K562 (cell line): Measurements from ENCODE around the gene WASHC4. TPM values are rescaled to one million over a fixed set of nuclear protein-coding genes. Genes with fewer than 3 reads are reported as not detected.

ENCODE experiments used
- ARID3B ChIP-seq: fragments of 250-450 bp; sonication (Bioruptor Pico); IDR thresholded peaks from 2 replicates; pipeline ENCODE4 v1.4.0; 2020; ENCODE audit warnings: borderline replicate concordance
- CREBBP ChIP-seq: IDR thresholded peaks from one replicate; pipeline ENCODE4 v1.6.1; 2012; ENCODE audit warnings: low read depth, mild to moderate bottlenecking, control low read depth, inconsistent platforms, low read length
- EGR1 ChIP-seq: fragments of 450-650 bp; conservative IDR thresholded peaks from 2 replicates; pipeline ENCODE4 v1.6.1; 2017; ENCODE audit warnings: mild to moderate bottlenecking
- FOS ChIP-seq: IDR thresholded peaks from 3 replicates; pipeline ENCODE4 v1.6.1; 2011; ENCODE audit not compliant: insufficient read length; ENCODE audit errors: extremely low read depth
- GATAD2A ChIP-seq: fragments of 450-650 bp; IDR thresholded peaks from 2 replicates; pipeline ENCODE4 v1.6.1; 2017
- POLR2AphosphoS2 ChIP-seq: IDR thresholded peaks from 2 replicates; pipeline ENCODE4 v1.6.1; 2012; ENCODE audit warnings: low read length, improper control_type of control experiment
- PTTG1 ChIP-seq: fragments of 450-650 bp; IDR thresholded peaks from 2 replicates; pipeline ENCODE4 v1.6.1; 2016; ENCODE audit warnings: low read depth, mild to moderate bottlenecking, missing genetic modification characterization, missing compliant biosample characterization
- SMARCB1 ChIP-seq: IDR thresholded peaks from 2 replicates; pipeline ENCODE4 v1.6.1; 2011; ENCODE audit warnings: improper control_type of control experiment, low read depth; ENCODE audit not compliant: insufficient read length
- SNRNP70 ChIP-seq: fragments of 200-400 bp; formaldehyde crosslinking; optimal IDR thresholded peaks from 2 replicates; pipeline ENCODE3; 2017; ENCODE audit warnings: low read depth, low read length
- SUPT5H ChIP-seq: fragments of 450-650 bp; IDR thresholded peaks from 2 replicates; pipeline ENCODE4 v1.6.1; 2016
- TAF7 ChIP-seq: fragments of 450-650 bp; IDR thresholded peaks from 2 replicates; pipeline ENCODE4 v1.6.1; 2016; ENCODE audit warnings: missing genetic modification characterization, missing compliant biosample characterization
- TRIM24 ChIP-seq, 2 experiments: fragments of 450-650 bp; IDR thresholded peaks; 2 replicates each; pipeline ENCODE4 v1.6.1; 2016
- ZBTB2 ChIP-seq: fragments of 450-650 bp; IDR thresholded peaks from 2 replicates; pipeline ENCODE4 v1.6.1; 2016; ENCODE audit warnings: antibody characterized with exemption
- ZBTB7A ChIP-seq: IDR thresholded peaks from 2 replicates; pipeline ENCODE4 v1.6.1; 2011; ENCODE audit warnings: low read depth, mild to moderate bottlenecking, low read length, moderate library complexity, borderline replicate concordance; ENCODE audit not compliant: control insufficient read depth
- ZNF232 ChIP-seq: sonication (generic); formaldehyde crosslinking; IDR thresholded peaks from 2 replicates; pipeline ENCODE4 v1.8.0; 2022; ENCODE audit warnings: mild to moderate bottlenecking, missing genetic modification reagents
- ZNF239 ChIP-seq: fragments of 250-450 bp; sonication (Bioruptor Pico); IDR thresholded peaks from 2 replicates; pipeline ENCODE4 v1.4.0; 2020; ENCODE audit warnings: mild to moderate bottlenecking
- ZNF384 ChIP-seq: IDR thresholded peaks from 2 replicates; pipeline ENCODE4 v1.6.1; 2012; ENCODE audit warnings: low read depth, low read length, improper control_type of control experiment
- ZNF699 ChIP-seq: fragments of 250-450 bp; sonication (Bioruptor Pico); IDR thresholded peaks from 2 replicates; pipeline ENCODE4 v1.8.0; 2021; ENCODE audit warnings: mild to moderate bottlenecking, moderate library complexity; ENCODE audit not compliant: insufficient replicate concordance
- polyA plus RNA-seq, 8 experiments: library from polyadenylated mRNA; depleted of rRNA in 4 of 8; stranded (reverse) in 5 of 8; unstranded in 3 of 8; fragments of >200 nt; fragmentation: Nextera tagmentation in 2 of 8; fragmentation: Illumina TruSeq in 1 of 8; extraction: Ambion mirVana in 2 of 8; extraction: Trizol in 1 of 8; gene quantifications; 2 replicates each; pipeline versions ENCODE4 v1.2.1 to v1.2.3, GENCODE V29; 2011 to 2014; ENCODE audit warnings: inconsistent platforms in 1 of 8, missing spikeins in 1 of 8
- total RNA-seq, 7 experiments: library from RNA; depleted of rRNA in 6 of 7; stranded (reverse); fragments of >200 nt in 6 of 7; fragmentation: Illumina TruSeq in 2 of 7; extraction: Trizol in 2 of 7; gene quantifications; 2 replicates each; pipeline versions ENCODE4 v1.2.1 to v1.2.3, GENCODE V29; 2011 to 2021; ENCODE audit warnings: low replicate concordance in 1 of 7
- TF ChIP-seq, protein P1 (sequence below): fragments of 250-450 bp; sonication (Bioruptor Pico); IDR thresholded peaks from 2 replicates; pipeline ENCODE4 v1.8.0; 2021; ENCODE audit warnings: borderline replicate concordance, mild to moderate bottlenecking, moderate library complexity; ENCODE audit not compliant: poor library complexity, severe bottlenecking
- TF ChIP-seq, protein P2 (sequence below): IDR thresholded peaks from 2 replicates; pipeline ENCODE4 v1.6.1; 2014; ENCODE audit warnings: antibody characterized with exemption
- TF ChIP-seq, protein P3 (sequence below): IDR thresholded peaks from 3 replicates; pipeline ENCODE4 v1.6.1; 2011; ENCODE audit warnings: borderline replicate concordance, mild to moderate bottlenecking, moderate library complexity; ENCODE audit not compliant: insufficient read length; ENCODE audit errors: extremely low read depth

Gene WASHC4
- total and polyA plus RNA-seq, 9 of the 15 experiments (the other 6 are each of a cell fraction or from before 2014, with no cell fraction given), result 12.5 to 38.5 (median 21.3) TPM

- no peak for TF ChIP-seq ARID3B
- TF ChIP-seq PTTG1 (tag), result no peak
- TF ChIP-seq ZBTB7A, result no peak
- 0 out of 4 replicates have a peak, but pooled peaks of 1 of the 2 experiments have one; percentile 7 for TF ChIP-seq TRIM24 (IDR thresholded peaks at IDR 0.05)
- peak; percentile 46 for TF ChIP-seq SMARCB1
- TF ChIP-seq ZNF239 (CRISPR knock-in tag), result no peak
- peak; percentile 70 for TF ChIP-seq EGR1
- TF ChIP-seq CREBBP, result no peak
- TF ChIP-seq ZBTB2, result no peak
- no peak for TF ChIP-seq POLR2AphosphoS2
- TF ChIP-seq ZNF699 (CRISPR knock-in tag), result no peak
- no peak; the same call in 1 of the 2 replicates for TF ChIP-seq GATAD2A
- TF ChIP-seq SUPT5H, result peak; percentile 93
- no peak; the same call in 1 of the 2 replicates for TF ChIP-seq TAF7 (tag)
- TF ChIP-seq, protein P1, sequence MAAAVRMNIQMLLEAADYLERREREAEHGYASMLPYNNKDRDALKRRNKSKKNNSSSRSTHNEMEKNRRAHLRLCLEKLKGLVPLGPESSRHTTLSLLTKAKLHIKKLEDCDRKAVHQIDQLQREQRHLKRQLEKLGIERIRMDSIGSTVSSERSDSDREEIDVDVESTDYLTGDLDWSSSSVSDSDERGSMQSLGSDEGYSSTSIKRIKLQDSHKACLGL (CRISPR knock-in tag), result no peak
- TF ChIP-seq, protein P2, sequence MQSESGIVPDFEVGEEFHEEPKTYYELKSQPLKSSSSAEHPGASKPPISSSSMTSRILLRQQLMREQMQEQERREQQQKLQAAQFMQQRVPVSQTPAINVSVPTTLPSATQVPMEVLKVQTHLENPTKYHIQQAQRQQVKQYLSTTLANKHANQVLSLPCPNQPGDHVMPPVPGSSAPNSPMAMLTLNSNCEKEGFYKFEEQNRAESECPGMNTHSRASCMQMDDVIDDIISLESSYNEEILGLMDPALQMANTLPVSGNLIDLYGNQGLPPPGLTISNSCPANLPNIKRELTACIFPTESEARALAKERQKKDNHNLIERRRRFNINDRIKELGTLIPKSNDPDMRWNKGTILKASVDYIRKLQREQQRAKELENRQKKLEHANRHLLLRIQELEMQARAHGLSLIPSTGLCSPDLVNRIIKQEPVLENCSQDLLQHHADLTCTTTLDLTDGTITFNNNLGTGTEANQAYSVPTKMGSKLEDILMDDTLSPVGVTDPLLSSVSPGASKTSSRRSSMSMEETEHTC, result peak; percentile 79
- TF ChIP-seq ZNF384, result no peak
- TF ChIP-seq, protein P3, sequence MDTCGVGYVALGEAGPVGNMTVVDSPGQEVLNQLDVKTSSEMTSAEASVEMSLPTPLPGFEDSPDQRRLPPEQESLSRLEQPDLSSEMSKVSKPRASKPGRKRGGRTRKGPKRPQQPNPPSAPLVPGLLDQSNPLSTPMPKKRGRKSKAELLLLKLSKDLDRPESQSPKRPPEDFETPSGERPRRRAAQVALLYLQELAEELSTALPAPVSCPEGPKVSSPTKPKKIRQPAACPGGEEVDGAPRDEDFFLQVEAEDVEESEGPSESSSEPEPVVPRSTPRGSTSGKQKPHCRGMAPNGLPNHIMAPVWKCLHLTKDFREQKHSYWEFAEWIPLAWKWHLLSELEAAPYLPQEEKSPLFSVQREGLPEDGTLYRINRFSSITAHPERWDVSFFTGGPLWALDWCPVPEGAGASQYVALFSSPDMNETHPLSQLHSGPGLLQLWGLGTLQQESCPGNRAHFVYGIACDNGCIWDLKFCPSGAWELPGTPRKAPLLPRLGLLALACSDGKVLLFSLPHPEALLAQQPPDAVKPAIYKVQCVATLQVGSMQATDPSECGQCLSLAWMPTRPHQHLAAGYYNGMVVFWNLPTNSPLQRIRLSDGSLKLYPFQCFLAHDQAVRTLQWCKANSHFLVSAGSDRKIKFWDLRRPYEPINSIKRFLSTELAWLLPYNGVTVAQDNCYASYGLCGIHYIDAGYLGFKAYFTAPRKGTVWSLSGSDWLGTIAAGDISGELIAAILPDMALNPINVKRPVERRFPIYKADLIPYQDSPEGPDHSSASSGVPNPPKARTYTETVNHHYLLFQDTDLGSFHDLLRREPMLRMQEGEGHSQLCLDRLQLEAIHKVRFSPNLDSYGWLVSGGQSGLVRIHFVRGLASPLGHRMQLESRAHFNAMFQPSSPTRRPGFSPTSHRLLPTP, result no peak
- TF ChIP-seq FOS, result no peak
- TF ChIP-seq ZNF232 (CRISPR knock-in tag), result no peak
- no peak for TF ChIP-seq SNRNP70
Observed at GRCh38 chr12:105107494-105108371, at the start of gene WASHC4 (continued).
